ENCODE results near the gene GPBP1. TPM values are rescaled to one million over a fixed set of nuclear protein-coding genes. Genes with fewer than 3 reads are reported as not detected.
A peak's percentile ranks its signal among the peaks of the same experiment; 100 is the strongest.

GPBP1 gene
- polyA plus RNA-seq, 3 donors = 23.2 to 43.7 (median 30.9) TPM

DNA sequence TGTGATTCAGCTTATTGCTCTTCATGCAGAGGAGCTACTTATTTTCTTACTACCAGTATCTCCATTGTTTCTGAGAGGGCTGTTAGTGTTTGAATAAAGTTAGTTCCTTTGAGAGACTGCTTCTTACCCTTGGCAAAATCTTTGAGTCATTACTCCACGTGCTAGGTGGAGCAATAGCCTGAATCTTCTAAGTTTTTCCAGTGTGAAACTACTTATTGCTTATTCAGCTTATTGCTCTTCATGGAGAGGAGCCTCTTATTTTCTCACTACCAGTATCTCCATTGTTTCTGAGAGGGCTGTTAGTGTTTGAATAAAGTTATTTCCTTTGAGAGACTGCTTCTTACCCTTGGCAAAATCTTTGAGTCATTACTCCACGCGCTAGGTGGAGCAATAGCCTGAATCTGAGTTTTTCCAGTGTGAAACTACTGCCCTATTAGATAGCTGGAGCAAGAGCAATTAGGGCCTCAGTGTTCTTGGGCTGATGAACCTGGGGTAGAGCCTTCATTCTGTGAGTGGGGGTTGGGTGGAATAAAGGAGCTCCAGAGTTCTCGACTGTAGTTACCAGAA lies 41.9 kb downstream of the GPBP1 start:
- no CpG with 5 or more reads among the region's 4 CpGs for WGBS (ENCODE audit: insufficient coverage)
- H3K4me3 ChIP-seq (replicated peaks in 1 of 3; ENCODE audit: low read depth in 2 of 3, low read length in 3 of 3) = no peak overlapping the region
- no peak overlapping the region for H3K4me3 Mint-ChIP-seq
- peak overlapping the region in 6 of 7 donors; percentile 1 to 41 (median 23) for H3K27ac Mint-ChIP-seq
- TF ChIP-seq, protein P1, sequence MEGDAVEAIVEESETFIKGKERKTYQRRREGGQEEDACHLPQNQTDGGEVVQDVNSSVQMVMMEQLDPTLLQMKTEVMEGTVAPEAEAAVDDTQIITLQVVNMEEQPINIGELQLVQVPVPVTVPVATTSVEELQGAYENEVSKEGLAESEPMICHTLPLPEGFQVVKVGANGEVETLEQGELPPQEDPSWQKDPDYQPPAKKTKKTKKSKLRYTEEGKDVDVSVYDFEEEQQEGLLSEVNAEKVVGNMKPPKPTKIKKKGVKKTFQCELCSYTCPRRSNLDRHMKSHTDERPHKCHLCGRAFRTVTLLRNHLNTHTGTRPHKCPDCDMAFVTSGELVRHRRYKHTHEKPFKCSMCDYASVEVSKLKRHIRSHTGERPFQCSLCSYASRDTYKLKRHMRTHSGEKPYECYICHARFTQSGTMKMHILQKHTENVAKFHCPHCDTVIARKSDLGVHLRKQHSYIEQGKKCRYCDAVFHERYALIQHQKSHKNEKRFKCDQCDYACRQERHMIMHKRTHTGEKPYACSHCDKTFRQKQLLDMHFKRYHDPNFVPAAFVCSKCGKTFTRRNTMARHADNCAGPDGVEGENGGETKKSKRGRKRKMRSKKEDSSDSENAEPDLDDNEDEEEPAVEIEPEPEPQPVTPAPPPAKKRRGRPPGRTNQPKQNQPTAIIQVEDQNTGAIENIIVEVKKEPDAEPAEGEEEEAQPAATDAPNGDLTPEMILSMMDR (IDR thresholded peaks at IDR 0.05) = no peak
- H3K27me3 Mint-ChIP-seq (ENCODE audit: low read depth in 3 of 3) = peaks cover 0 to 1% (median 0%) of the 10 kb centered on the region in 3 donors
- peaks cover 40 to 62% of the 10 kb centered on the region in 2 donors for H3K36me3 Mint-ChIP-seq
- peaks cover 28 to 61% of the 10 kb centered on the region in 2 donors for H3K36me3 ChIP-seq (replicated peaks in 1 of 2; ENCODE audit: control insufficient read depth in 1 of 2, insufficient read depth in 2 of 2, low read length in 2 of 2)
- no peaks in the 10 kb centered on the region for H3K27me3 ChIP-seq (ENCODE audit: control insufficient read depth in 2 of 2, insufficient read depth in 2 of 2, low read length in 2 of 2)
- H4K20me1 ChIP-seq (ENCODE audit: insufficient read depth, low read length) = peaks cover 98% of the 10 kb centered on the region
- peaks cover 3% of the 10 kb centered on the region for H3K4me1 Mint-ChIP-seq
- H3K27ac ChIP-seq (ENCODE audit: low read depth in 1 of 2, low read length in 2 of 2) = peak overlapping the region in 1 of 2 donors; percentile 59
- no peaks in the 10 kb centered on the region for H3K9me3 ChIP-seq (replicated peaks in 1 of 2; ENCODE audit: control insufficient read depth in 1 of 2, insufficient read depth in 1 of 2, low read length in 2 of 2)
- peaks cover 98% of the 10 kb centered on the region for H3K79me2 ChIP-seq (ENCODE audit: insufficient read depth, low read length)
- intact Hi-C loops (cut with micrococcal nuclease) = loop anchor here in 1 of 2 donors (5.0 kb wide), 1 partner anchor 313 kb away; no protein-coding TSS in a partner anchor
- H3K9me3 Mint-ChIP-seq = no peaks in the 10 kb centered on the region
- DNase-seq = no peak
- no peaks in the 10 kb centered on the region for H3K4me1 ChIP-seq (ENCODE audit: control insufficient read depth in 1 of 2, insufficient read depth in 2 of 2, low read length in 2 of 2)
- no peak overlapping the region for H3K4me2 ChIP-seq (replicated peaks; ENCODE audit: extremely low read depth, low read length, poor library complexity, severe bottlenecking)
- H2AFZ ChIP-seq (ENCODE audit: insufficient read depth, low read depth, low read length, poor library complexity, severe bottlenecking) = no peak overlapping the region
- no peak overlapping the region for H3K9ac ChIP-seq (ENCODE audit: insufficient read depth, low read length, poor library complexity, severe bottlenecking)

DNA sequence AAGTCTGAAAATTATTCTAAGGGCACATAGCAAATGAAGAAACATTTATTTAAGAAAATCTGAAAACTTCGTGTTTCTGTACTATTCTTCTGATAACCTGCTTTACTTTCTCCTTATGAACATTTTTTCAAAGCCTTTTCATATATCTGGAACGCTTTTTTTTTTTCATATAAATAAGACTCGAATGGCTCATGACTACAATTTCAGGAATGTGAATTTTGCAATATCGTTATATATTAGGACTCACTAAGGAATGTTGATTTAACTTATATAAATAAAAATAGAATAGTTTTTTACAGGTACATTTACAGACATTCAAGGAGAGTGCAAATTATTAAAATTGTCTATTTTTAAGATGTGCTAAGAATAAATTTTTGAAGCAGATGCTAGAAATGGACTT lies 42.9 kb downstream of the GPBP1 start:
- intact Hi-C loops (cut with micrococcal nuclease) = loop anchor here in 1 of 2 donors (5.0 kb wide), 1 partner anchor 314 kb away; no protein-coding TSS in a partner anchor
- WGBS (ENCODE audit: insufficient coverage) = no CpG with 5 or more reads among the region's 4 CpGs
- no peak overlapping the region for H3K4me2 ChIP-seq (replicated peaks; ENCODE audit: extremely low read depth, low read length, poor library complexity, severe bottlenecking)
- H3K27me3 Mint-ChIP-seq (ENCODE audit: low read depth in 3 of 3) = no peaks in the 10 kb centered on the region
- H3K27ac ChIP-seq (ENCODE audit: low read depth in 1 of 2, low read length in 2 of 2) = no peak overlapping the region
- H3K4me1 ChIP-seq (ENCODE audit: control insufficient read depth in 1 of 2, insufficient read depth in 2 of 2, low read length in 2 of 2) = no peaks in the 10 kb centered on the region
- no peaks in the 10 kb centered on the region for H3K27me3 ChIP-seq (ENCODE audit: control insufficient read depth in 2 of 2, insufficient read depth in 2 of 2, low read length in 2 of 2)
- no peaks in the 10 kb centered on the region for H3K9me3 Mint-ChIP-seq
- peaks cover 98% of the 10 kb centered on the region for H3K79me2 ChIP-seq (ENCODE audit: insufficient read depth, low read length)
- no peak overlapping the region for H3K4me3 Mint-ChIP-seq
- peaks cover 98% of the 10 kb centered on the region for H4K20me1 ChIP-seq (ENCODE audit: insufficient read depth, low read length)
- no peak overlapping the region for H3K9ac ChIP-seq (ENCODE audit: insufficient read depth, low read length, poor library complexity, severe bottlenecking)
- TF ChIP-seq, protein P1 (IDR thresholded peaks at IDR 0.05) = no peak
- H3K4me3 ChIP-seq (replicated peaks in 1 of 3; ENCODE audit: low read depth in 2 of 3, low read length in 3 of 3) = no peak overlapping the region
- H3K9me3 ChIP-seq (replicated peaks in 1 of 2; ENCODE audit: control insufficient read depth in 1 of 2, insufficient read depth in 1 of 2, low read length in 2 of 2) = no peaks in the 10 kb centered on the region
- H3K36me3 ChIP-seq (replicated peaks in 1 of 2; ENCODE audit: control insufficient read depth in 1 of 2, insufficient read depth in 2 of 2, low read length in 2 of 2) = peaks cover 28 to 59% of the 10 kb centered on the region in 2 donors
- no peak for DNase-seq
- no peak overlapping the region for H2AFZ ChIP-seq (ENCODE audit: insufficient read depth, low read depth, low read length, poor library complexity, severe bottlenecking)
- H3K27ac Mint-ChIP-seq = no peak overlapping the region
- H3K4me1 Mint-ChIP-seq = peaks cover 1% of the 10 kb centered on the region
- peaks cover 41 to 58% of the 10 kb centered on the region in 2 donors for H3K36me3 Mint-ChIP-seq

All from CD14-positive monocyte (primary cell).